Natural killer cell (primary cell): ENCODE data around the gene UBE2L6. TPM values are rescaled to one million over a fixed set of nuclear protein-coding genes. Genes with fewer than 3 reads are reported as not detected.

Source experiments
- ATAC-seq, 3 donors: fragments of 150-1000 bp in 2 of 3; fragments of 200-7000 bp in 1 of 3; cut with Tn5 transposase; 1 replicate in 1 of 3; 2 replicates in 2 of 3; pipeline ENCODE4 v1.10.0; 2021; ENCODE audit warnings: mild to moderate bottlenecking in 2 of 3, moderate library complexity in 2 of 3
- DNase-seq, 2 donors: peaks; one replicate each; pipeline versions ENCODE4 v3.0.0 to v3.0.0-alpha.2; 2013 to 2021; ENCODE audit warnings: mixed read lengths in 1 of 2
- H3K27ac ChIP-seq: one replicate; pipeline ENCODE4 v1.5.1; 2013; ENCODE audit warnings: mild to moderate bottlenecking, low read length
- H3K27me3 ChIP-seq: one replicate; pipeline ENCODE4 v1.6.1; 2013; ENCODE audit warnings: low read length; ENCODE audit not compliant: control insufficient read depth, insufficient read depth
- H3K36me3 ChIP-seq: one replicate; pipeline ENCODE4 v1.6.1; 2013; ENCODE audit warnings: low read length; ENCODE audit not compliant: control insufficient read depth, insufficient read depth
- H3K4me1 ChIP-seq: one replicate; pipeline ENCODE4 v1.6.1; 2013; ENCODE audit warnings: low read length; ENCODE audit not compliant: control insufficient read depth, insufficient read depth
- H3K4me3 ChIP-seq: one replicate; pipeline ENCODE4 v1.5.1; 2013; ENCODE audit warnings: low read length
- H3K9me3 ChIP-seq: one replicate; pipeline ENCODE4 v1.6.1; 2013; ENCODE audit warnings: low read length; ENCODE audit not compliant: control insufficient read depth, insufficient read depth
- H3K27ac Mint-ChIP-seq, 2 donors: one replicate each; pipeline ENCODE4 v1.8.0; 2022; ENCODE audit warnings: mild to moderate bottlenecking in 2 of 2, mixed read lengths in 2 of 2, moderate library complexity in 1 of 2
- H3K27me3 Mint-ChIP-seq, 2 donors: one replicate each; pipeline ENCODE4 v1.8.0; 2022; ENCODE audit warnings: low read depth in 2 of 2, mixed read lengths in 2 of 2
- H3K36me3 Mint-ChIP-seq: one replicate; pipeline ENCODE4 v1.8.0; 2022; ENCODE audit warnings: mixed read lengths
- H3K4me1 Mint-ChIP-seq, 2 donors: one replicate each; pipeline ENCODE4 v1.8.0; 2022; ENCODE audit warnings: mixed read lengths in 2 of 2
- H3K4me3 Mint-ChIP-seq: one replicate; pipeline ENCODE4 v1.8.0; 2022; ENCODE audit warnings: mild to moderate bottlenecking, moderate library complexity, mixed read lengths
- H3K9me3 Mint-ChIP-seq, 2 donors: one replicate each; pipeline ENCODE4 v1.8.0; 2022; ENCODE audit warnings: mixed read lengths in 2 of 2
- CTCF ChIP-seq: fragments of 200-600 bp; IDR thresholded peaks from one replicate; pipeline ENCODE4 v1.8.0; 2022; ENCODE audit warnings: antibody characterized with exemption
- WGBS: methylation state at CpG from one replicate; pipeline ENCODE4 v1.1.7; 2013; ENCODE audit warnings: missing lambda C conversion rate; ENCODE audit not compliant: insufficient coverage; 5-methylcytosine and 5-hydroxymethylcytosine counted together
- intact Hi-C: fragments of 100-400 bp; cut with micrococcal nuclease; formaldehyde crosslinking; loops from one replicate; pipeline ENCODE4 v1.14.2; 2022
- total RNA-seq, 4 donors: library from RNA; stranded (reverse); fragments of 120-200 nt in 1 of 4; gene quantifications; one replicate each; pipeline versions ENCODE4 v1.2.3 to v1.2.4, GENCODE V29; 2013 to 2022

The UBE2L6 gene
- total RNA-seq, 3 donors from 2014 or later (not counting 1 experiment from before 2014, with no cell fraction given), result 89.1 to 108 (median 103) TPM

GRCh38 chr11:57506522-57506921 is 61.0 kb downstream of the UBE2L6 start:
- Histone ChIP-seq H3K27me3 (no peaks in the 10 kb centered on the region), H3K27ac (no peak overlapping the region), H3K4me1 (no peaks in the 10 kb centered on the region), H3K9me3 (no peaks in the 10 kb centered on the region), H3K36me3 (no peaks in the 10 kb centered on the region), H3K4me3 (no peak overlapping the region)
- Mint-ChIP-seq H3K27me3 (no peaks in the 10 kb centered on the region), H3K4me3 (no peak overlapping the region), H3K36me3 (no peaks in the 10 kb centered on the region), H3K27ac (no peak overlapping the region), H3K9me3 (no peaks in the 10 kb centered on the region), H3K4me1 (peaks cover 2 to 6% of the 10 kb centered on the region in 2 donors)
- DNase-seq, result no peak
- WGBS, result 100% methylated on average over 1 of the region's 1 CpG
- no peak for TF ChIP-seq CTCF
- ATAC-seq, result no peak
- intact Hi-C loops, result no loop called here

GRCh38 chr11:57504511-57504910 is 63.0 kb downstream of the UBE2L6 start:
- TF ChIP-seq CTCF, result no peak
- Histone ChIP-seq H3K9me3 (no peaks in the 10 kb centered on the region), H3K27ac (no peak overlapping the region), H3K4me1 (no peaks in the 10 kb centered on the region), H3K4me3 (no peak overlapping the region), H3K36me3 (peaks cover 3% of the 10 kb centered on the region), H3K27me3 (no peaks in the 10 kb centered on the region)
- whole genome bisulfite sequencing, result 89% methylated on average over 4 of the region's 4 CpGs
- no peaks in the 10 kb centered on the region for H3K9me3 Mint-ChIP-seq
- intact Hi-C loops, result no loop called here
- no peak overlapping the region for H3K27ac Mint-ChIP-seq
- no peaks in the 10 kb centered on the region for H3K36me3 Mint-ChIP-seq
- H3K4me3 Mint-ChIP-seq, result no peak overlapping the region
- ATAC-seq (no peak), DNase-seq (no peak)
- peaks cover 0 to 12% of the 10 kb centered on the region in 2 donors for H3K4me1 Mint-ChIP-seq
- no peaks in the 10 kb centered on the region for H3K27me3 Mint-ChIP-seq

- no peak overlapping the region for H3K4me3 Mint-ChIP-seq
- H3K36me3 Mint-ChIP-seq, result no peaks in the 10 kb centered on the region
- Histone ChIP-seq H3K4me1 (no peaks in the 10 kb centered on the region), H3K9me3 (no peaks in the 10 kb centered on the region), H3K36me3 (peaks cover 3% of the 10 kb centered on the region), H3K27me3 (no peaks in the 10 kb centered on the region), H3K4me3 (no peak overlapping the region), H3K27ac (no peak overlapping the region)
- peaks cover 0 to 7% of the 10 kb centered on the region in 2 donors for H3K4me1 Mint-ChIP-seq
- no peaks in the 10 kb centered on the region for H3K27me3 Mint-ChIP-seq
- H3K9me3 Mint-ChIP-seq, result no peaks in the 10 kb centered on the region
- no peak for TF ChIP-seq CTCF
- intact Hi-C loops, result no loop called here
- no peak overlapping the region for H3K27ac Mint-ChIP-seq
- ATAC-seq, result no peak
- no peak for DNase-seq
Observed at GRCh38 chr11:57502870-57503269, 64.6 kb downstream of the UBE2L6 start.

- H3K4me3 Mint-ChIP-seq, result no peak overlapping the region
- H3K27me3 Mint-ChIP-seq, result no peaks in the 10 kb centered on the region
- TF ChIP-seq CTCF, result no peak
- H3K27ac Mint-ChIP-seq, result no peak overlapping the region
- ATAC-seq (no peak), DNase-seq (no peak)
- Histone ChIP-seq H3K9me3 (no peaks in the 10 kb centered on the region), H3K4me3 (no peak overlapping the region), H3K27me3 (no peaks in the 10 kb centered on the region), H3K4me1 (no peaks in the 10 kb centered on the region), H3K27ac (no peak overlapping the region), H3K36me3 (peaks cover 3% of the 10 kb centered on the region)
- H3K9me3 Mint-ChIP-seq, result no peaks in the 10 kb centered on the region
- WGBS, result 90% methylated on average over 3 of the region's 3 CpGs
- peaks cover 0 to 7% of the 10 kb centered on the region in 2 donors for H3K4me1 Mint-ChIP-seq
- no peaks in the 10 kb centered on the region for H3K36me3 Mint-ChIP-seq
- intact Hi-C loops, result no loop called here
Observed at GRCh38 chr11:57502376-57502775, 65.1 kb downstream of the UBE2L6 start.
